K562 (cell line): ENCODE data around the gene GRK1. TPM values are rescaled to one million over a fixed set of nuclear protein-coding genes. Genes with fewer than 3 reads are reported as not detected.

Experiments used
- CGGBP1 ChIP-seq: fragments of 250-450 bp; sonication (Bioruptor Pico); IDR thresholded peaks from 2 replicates; pipeline ENCODE4 v1.9.0; 2021; ENCODE audit warnings: mild to moderate bottlenecking
- RREB1 ChIP-seq: fragments of 250-450 bp; sonication (Bioruptor Pico); IDR thresholded peaks from 2 replicates; pipeline ENCODE4 v1.4.0; 2020
- polyA plus RNA-seq, 8 experiments: library from polyadenylated mRNA; depleted of rRNA in 4 of 8; stranded (reverse) in 5 of 8; unstranded in 3 of 8; fragments of >200 nt; fragmentation: Nextera tagmentation in 2 of 8; fragmentation: Illumina TruSeq in 1 of 8; extraction: Ambion mirVana in 2 of 8; extraction: Trizol in 1 of 8; gene quantifications; 2 replicates each; pipeline versions ENCODE4 v1.2.1 to v1.2.3, GENCODE V29; 2011 to 2014; ENCODE audit warnings: inconsistent platforms in 1 of 8, missing spikeins in 1 of 8
- total RNA-seq, 7 experiments: library from RNA; depleted of rRNA in 6 of 7; stranded (reverse); fragments of >200 nt in 6 of 7; fragmentation: Illumina TruSeq in 2 of 7; extraction: Trizol in 2 of 7; gene quantifications; 2 replicates each; pipeline versions ENCODE4 v1.2.1 to v1.2.3, GENCODE V29; 2011 to 2021; ENCODE audit warnings: low replicate concordance in 1 of 7

The GRK1 gene
- total and polyA plus RNA-seq, 9 of the 15 experiments (the other 6 are each of a cell fraction or from before 2014, with no cell fraction given) = 0.09 TPM; not detected in 8

DNA sequence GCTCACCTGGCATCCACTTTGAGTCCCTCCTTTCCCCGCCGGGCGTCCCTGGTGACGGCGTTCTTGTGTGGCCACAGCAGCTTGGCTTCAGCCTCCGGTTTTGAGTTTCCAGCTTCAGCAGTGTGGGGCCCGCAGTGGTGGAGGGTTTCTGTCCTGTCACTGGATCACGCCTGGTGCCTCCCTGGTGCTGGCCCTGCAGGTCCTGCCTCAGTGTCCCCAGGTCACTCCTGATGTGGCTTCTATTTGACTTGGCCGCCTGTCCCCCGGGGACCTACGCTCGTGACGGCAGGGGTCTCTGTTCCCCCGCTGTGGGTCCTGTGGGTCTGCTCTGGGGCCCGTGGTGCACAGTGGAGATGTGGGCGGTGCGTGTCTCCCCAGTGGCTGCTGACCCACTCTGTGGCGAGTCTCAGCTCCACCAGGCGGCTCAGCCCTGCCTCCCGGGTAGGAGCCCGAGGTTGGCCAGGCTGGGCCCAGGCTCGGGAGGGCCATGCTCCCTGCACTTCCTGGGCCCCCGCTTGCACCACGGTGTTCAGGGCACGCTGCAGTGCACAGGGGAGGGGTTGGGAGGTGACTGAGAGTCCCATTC is 10.9 kb upstream of the GRK1 start (continued):
- TF ChIP-seq RREB1 (CRISPR knock-in tag) (no peak), CGGBP1 (no peak)
